Right atrium auricular region (tissue), 2 donors: Measurements from ENCODE around the gene HILPDA. TPM values are rescaled to one million over a fixed set of nuclear protein-coding genes. Genes with fewer than 3 reads are reported as not detected.

ENCODE experiments used
- DNase-seq: peaks from one replicate; pipeline ENCODE4 v3.0.0-alpha.2; 2019; ENCODE audit warnings: low spot score
- H3K27ac ChIP-seq, 2 donors: fragments of 200-600 bp; sonication (generic); 1 replicate in 1 of 2; 2 replicates in 1 of 2; pipeline ENCODE4 v1.5.1; 2016 to 2019
- H3K27me3 ChIP-seq, 2 donors: fragments of 200-600 bp; sonication (generic); one replicate each; pipeline versions ENCODE4 v1.5.1 to v1.6.0; 2017 to 2019
- H3K36me3 ChIP-seq: fragments of 200-600 bp; sonication (generic); one replicate; pipeline ENCODE4 v1.5.1; 2016
- H3K4me1 ChIP-seq, 2 donors: fragments of 200-600 bp; sonication (generic); one replicate each; pipeline versions ENCODE4 v1.5.1 to v1.6.0; 2017 to 2019
- H3K4me3 ChIP-seq, 2 donors: fragments of 200-600 bp; sonication (generic); 1 replicate in 1 of 2; 2 replicates in 1 of 2; pipeline ENCODE4 v1.5.1; 2017 to 2019; ENCODE audit warnings: mild to moderate bottlenecking in 1 of 2, moderate library complexity in 1 of 2
- H3K9me3 ChIP-seq, 2 donors: fragments of 200-600 bp; sonication (generic); one replicate each; pipeline ENCODE4 v1.5.1; 2019
- total RNA-seq, 2 donors: library from RNA; depleted of rRNA; stranded (reverse); fragments of >200 nt; gene quantifications; one replicate each; pipeline ENCODE4 v1.1.0, GENCODE V29; 2016
- TF ChIP-seq, protein P1 (sequence below), 2 donors: fragments of 200-600 bp; sonication (generic); IDR thresholded peaks; one replicate each; pipeline ENCODE4 v1.5.1; 2019; ENCODE audit warnings: antibody characterized with exemption in 2 of 2

The HILPDA gene
- total RNA-seq, 2 donors from 2014 or later = 4.2 to 7.4 TPM

DNA sequence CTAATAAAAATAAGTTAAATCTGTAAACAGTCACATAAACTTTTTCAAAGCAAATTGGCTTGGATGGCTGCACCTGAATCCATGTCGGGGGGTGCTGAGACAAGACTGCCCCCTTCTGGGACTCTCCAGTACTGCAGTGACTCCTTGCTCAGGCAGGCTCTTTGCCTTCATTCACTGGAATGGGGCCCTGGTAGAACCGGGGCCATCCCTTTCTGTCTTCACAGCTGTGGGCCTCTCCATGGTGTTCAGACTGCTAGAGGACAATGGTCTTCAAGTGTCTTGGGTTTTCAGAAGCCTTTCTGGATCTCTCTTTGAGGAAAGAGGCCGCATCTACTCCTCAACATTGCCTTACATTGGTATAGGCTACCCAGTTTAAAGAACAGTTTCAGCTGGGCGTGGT, 29.8 kb upstream of the HILPDA start:
- TF ChIP-seq, protein P1, sequence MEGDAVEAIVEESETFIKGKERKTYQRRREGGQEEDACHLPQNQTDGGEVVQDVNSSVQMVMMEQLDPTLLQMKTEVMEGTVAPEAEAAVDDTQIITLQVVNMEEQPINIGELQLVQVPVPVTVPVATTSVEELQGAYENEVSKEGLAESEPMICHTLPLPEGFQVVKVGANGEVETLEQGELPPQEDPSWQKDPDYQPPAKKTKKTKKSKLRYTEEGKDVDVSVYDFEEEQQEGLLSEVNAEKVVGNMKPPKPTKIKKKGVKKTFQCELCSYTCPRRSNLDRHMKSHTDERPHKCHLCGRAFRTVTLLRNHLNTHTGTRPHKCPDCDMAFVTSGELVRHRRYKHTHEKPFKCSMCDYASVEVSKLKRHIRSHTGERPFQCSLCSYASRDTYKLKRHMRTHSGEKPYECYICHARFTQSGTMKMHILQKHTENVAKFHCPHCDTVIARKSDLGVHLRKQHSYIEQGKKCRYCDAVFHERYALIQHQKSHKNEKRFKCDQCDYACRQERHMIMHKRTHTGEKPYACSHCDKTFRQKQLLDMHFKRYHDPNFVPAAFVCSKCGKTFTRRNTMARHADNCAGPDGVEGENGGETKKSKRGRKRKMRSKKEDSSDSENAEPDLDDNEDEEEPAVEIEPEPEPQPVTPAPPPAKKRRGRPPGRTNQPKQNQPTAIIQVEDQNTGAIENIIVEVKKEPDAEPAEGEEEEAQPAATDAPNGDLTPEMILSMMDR (IDR thresholded peaks at IDR 0.05) = peak; percentile 86 to 95
- no peak overlapping the region for H3K4me3 ChIP-seq
- H3K27ac ChIP-seq = no peak overlapping the region
- peaks cover 0 to 6% of the 10 kb centered on the region in 2 donors for H3K4me1 ChIP-seq
- no peaks in the 10 kb centered on the region for H3K9me3 ChIP-seq
- no peaks in the 10 kb centered on the region for H3K27me3 ChIP-seq
- DNase-seq = peak; percentile 81
- no peaks in the 10 kb centered on the region for H3K36me3 ChIP-seq

- Histone ChIP-seq H3K36me3 (no peaks in the 10 kb centered on the region), H3K4me1 (peaks cover 0 to 6% of the 10 kb centered on the region in 2 donors), H3K27me3 (no peaks in the 10 kb centered on the region), H3K9me3 (no peaks in the 10 kb centered on the region), H3K27ac (no peak overlapping the region), H3K4me3 (no peak overlapping the region)
- TF ChIP-seq, protein P1 (IDR thresholded peaks at IDR 0.05) = peak; percentile 77 to 86
- DNase-seq = no peak
These were observed 28.3 kb upstream of the HILPDA start for GRCh38 chr7:128427289-128427891.

DNA sequence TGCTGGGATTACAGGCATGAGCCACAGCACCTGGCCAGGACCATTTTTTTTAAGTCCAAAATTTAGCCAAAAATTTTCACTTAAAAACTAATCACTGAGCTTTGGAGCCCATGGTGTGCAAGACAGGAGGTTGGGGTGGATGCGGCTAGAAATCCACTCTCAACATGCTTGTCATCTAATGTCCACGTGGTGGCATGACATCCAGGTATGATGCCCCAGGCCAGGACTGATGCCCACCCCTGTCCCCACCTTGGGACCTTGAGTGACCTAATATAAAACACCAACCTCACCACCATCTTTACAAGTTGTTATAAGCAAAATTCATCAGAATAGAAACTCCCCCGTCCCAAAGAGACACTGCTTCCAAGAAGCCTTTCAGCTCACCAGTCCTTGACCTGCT, 25.5 kb upstream of the HILPDA start:
- TF ChIP-seq, protein P1 (IDR thresholded peaks at IDR 0.05) = no peak
- Histone ChIP-seq H3K27ac (no peak overlapping the region), H3K36me3 (no peaks in the 10 kb centered on the region), H3K4me3 (no peak overlapping the region), H3K9me3 (no peaks in the 10 kb centered on the region), H3K27me3 (no peaks in the 10 kb centered on the region), H3K4me1 (peaks cover 0 to 6% of the 10 kb centered on the region in 2 donors)
- no peak for DNase-seq

DNA sequence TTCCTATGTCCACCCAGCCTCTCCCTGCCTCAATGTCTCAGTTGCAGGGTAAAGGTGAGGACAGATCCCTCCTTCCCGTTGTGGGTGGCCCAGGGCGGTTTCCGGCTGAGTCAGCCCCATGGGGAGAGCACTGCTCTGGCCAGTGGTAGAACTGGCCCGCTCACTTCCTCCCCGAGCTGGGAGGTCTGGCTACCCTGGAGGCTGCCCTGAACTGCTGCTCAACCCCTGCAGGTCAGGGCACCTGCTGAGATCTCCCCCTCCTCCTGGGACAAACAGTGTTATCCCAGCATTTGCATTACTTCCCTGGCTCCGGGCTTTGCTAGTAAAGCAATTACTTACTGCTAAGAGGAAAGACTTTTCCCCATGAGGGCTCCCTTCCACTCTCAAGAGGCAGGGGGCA, 24.5 kb upstream of the HILPDA start:
- Histone ChIP-seq H3K36me3 (no peaks in the 10 kb centered on the region), H3K4me3 (no peak overlapping the region), H3K27me3 (no peaks in the 10 kb centered on the region), H3K27ac (no peak overlapping the region), H3K9me3 (no peaks in the 10 kb centered on the region), H3K4me1 (peaks cover 0 to 6% of the 10 kb centered on the region in 2 donors)
- no peak for DNase-seq
- TF ChIP-seq, protein P1 (IDR thresholded peaks at IDR 0.05) = no peak

DNA sequence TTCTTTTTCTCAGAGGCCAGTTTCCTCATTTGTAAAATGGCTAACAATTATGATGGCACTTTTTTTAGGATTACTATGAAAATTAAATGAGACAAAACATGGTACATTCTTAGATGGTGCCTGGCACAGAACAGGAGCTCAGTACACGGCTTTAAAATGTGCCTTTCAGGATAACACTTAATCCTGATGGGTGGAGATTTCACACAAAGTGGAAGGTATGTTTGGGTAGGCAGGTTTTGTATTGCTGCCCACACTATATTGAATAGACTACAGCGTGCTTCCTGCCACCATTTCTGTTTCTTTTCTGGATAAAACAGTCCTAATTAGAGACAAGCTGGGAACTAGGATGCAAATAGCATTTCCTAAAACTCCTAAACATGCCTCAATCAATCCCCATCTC, 23.9 kb upstream of the HILPDA start:
- no peak for DNase-seq
- H3K9me3 ChIP-seq = no peaks in the 10 kb centered on the region
- H3K36me3 ChIP-seq = no peaks in the 10 kb centered on the region
- TF ChIP-seq, protein P1 (IDR thresholded peaks at IDR 0.05) = no peak
- no peak overlapping the region for H3K4me3 ChIP-seq
- no peak overlapping the region for H3K27ac ChIP-seq
- peaks cover 0 to 6% of the 10 kb centered on the region in 2 donors for H3K4me1 ChIP-seq
- no peaks in the 10 kb centered on the region for H3K27me3 ChIP-seq
